PC-3 (cell line): ENCODE results near the gene PDE9A.

ENCODE experiments used
- EZH2 ChIP-seq: fragments of 300-600 bp; sonication (generic); IDR thresholded peaks from one replicate; pipeline ENCODE4 v1.6.1; 2017; ENCODE audit warnings: antibody characterized with exemption, mild to moderate bottlenecking, low read length; ENCODE audit not compliant: unreplicated experiment
- EZH2phosphoT487 ChIP-seq: fragments of 300-600 bp; sonication (generic); IDR thresholded peaks from 2 replicates; pipeline ENCODE4 v1.6.1; 2018; ENCODE audit warnings: mild to moderate bottlenecking, antibody characterized with exemption, low read length, borderline replicate concordance
- TF ChIP-seq, protein P1 (sequence below): fragments of 300-600 bp; sonication (generic); conservative IDR thresholded peaks from 2 replicates; pipeline ENCODE4 v1.5.1; 2017; ENCODE audit warnings: antibody characterized with exemption, low read depth, mild to moderate bottlenecking, low read length

DNA sequence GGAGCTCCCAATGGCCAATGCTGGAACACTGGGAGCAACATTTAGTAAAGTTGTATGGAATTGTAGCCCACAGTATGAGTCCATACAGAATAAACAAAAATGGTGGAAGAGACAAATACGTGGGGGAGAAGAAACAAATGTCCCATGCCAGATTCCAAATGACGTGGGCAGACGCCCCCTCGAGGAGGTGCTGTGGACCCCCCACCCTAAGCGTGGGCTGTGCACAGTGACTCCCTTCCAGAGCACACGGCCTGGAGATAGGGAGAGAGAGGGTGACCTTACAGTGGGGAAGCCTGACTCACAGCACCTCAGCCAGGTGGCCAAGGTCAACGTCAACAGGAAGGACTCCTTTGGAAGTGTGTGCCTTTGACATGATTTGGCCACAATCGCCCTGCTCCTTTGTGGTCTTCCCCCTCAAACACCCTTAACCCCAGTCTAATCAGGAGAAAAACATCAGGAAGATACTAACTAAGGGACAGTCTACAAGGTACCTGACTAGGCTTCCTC lies 13.7 kb upstream of the PDE9A start:
- TF ChIP-seq, protein P1, sequence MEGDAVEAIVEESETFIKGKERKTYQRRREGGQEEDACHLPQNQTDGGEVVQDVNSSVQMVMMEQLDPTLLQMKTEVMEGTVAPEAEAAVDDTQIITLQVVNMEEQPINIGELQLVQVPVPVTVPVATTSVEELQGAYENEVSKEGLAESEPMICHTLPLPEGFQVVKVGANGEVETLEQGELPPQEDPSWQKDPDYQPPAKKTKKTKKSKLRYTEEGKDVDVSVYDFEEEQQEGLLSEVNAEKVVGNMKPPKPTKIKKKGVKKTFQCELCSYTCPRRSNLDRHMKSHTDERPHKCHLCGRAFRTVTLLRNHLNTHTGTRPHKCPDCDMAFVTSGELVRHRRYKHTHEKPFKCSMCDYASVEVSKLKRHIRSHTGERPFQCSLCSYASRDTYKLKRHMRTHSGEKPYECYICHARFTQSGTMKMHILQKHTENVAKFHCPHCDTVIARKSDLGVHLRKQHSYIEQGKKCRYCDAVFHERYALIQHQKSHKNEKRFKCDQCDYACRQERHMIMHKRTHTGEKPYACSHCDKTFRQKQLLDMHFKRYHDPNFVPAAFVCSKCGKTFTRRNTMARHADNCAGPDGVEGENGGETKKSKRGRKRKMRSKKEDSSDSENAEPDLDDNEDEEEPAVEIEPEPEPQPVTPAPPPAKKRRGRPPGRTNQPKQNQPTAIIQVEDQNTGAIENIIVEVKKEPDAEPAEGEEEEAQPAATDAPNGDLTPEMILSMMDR = no peak
- TF ChIP-seq EZH2phosphoT487 (no peak), EZH2 (no peak)
